DND-41 (cell line): ENCODE data around the gene SLC31A1.

Experiments
- ATAC-seq: fragments of 200-7000 bp; cut with Tn5 transposase; 3 replicates; pipeline ENCODE4 v1.9.1; 2021; ENCODE audit warnings: low read depth; ENCODE audit not compliant: insufficient read depth
- DNase-seq: peaks from one replicate; pipeline ENCODE4 v3.0.0-alpha.2; 2020
- H2AFZ ChIP-seq: 2 replicates; pipeline ENCODE4 v1.6.0; 2012; ENCODE audit warnings: low read depth, low read length
- H3K27ac ChIP-seq: 2 replicates; pipeline ENCODE4 v1.5.1; 2012; ENCODE audit warnings: low read length, inconsistent platforms
- H3K27me3 ChIP-seq: fragments of 200-600 bp; sonication (generic); 2 replicates; pipeline ENCODE4 v1.6.0; 2012; ENCODE audit warnings: low read length, mild to moderate bottlenecking, inconsistent platforms; ENCODE audit not compliant: insufficient read depth, poor library complexity
- H3K36me3 ChIP-seq: 2 replicates; pipeline ENCODE4 v1.5.1; 2012; ENCODE audit warnings: low read length, inconsistent platforms; ENCODE audit not compliant: insufficient read depth
- H3K4me1 ChIP-seq: 2 replicates; pipeline ENCODE4 v1.5.1; 2012; ENCODE audit warnings: mild to moderate bottlenecking, low read length; ENCODE audit not compliant: insufficient read depth
- H3K4me2 ChIP-seq: 2 replicates; pipeline ENCODE4 v1.6.0; 2012; ENCODE audit warnings: mild to moderate bottlenecking, moderate library complexity, low read length, inconsistent platforms; ENCODE audit not compliant: insufficient read depth
- H3K4me3 ChIP-seq, 2 experiments: fragments of 200-600 bp in 1 of 2; shearing (Covaris generic) in 1 of 2; 2 replicates each; pipeline ENCODE4 v1.5.1; 2012 to 2016; ENCODE audit warnings: inconsistent platforms in 2 of 2, low read length in 2 of 2, mild to moderate bottlenecking in 2 of 2, low read depth in 1 of 2, moderate library complexity in 1 of 2
- H3K79me2 ChIP-seq: 2 replicates; pipeline ENCODE4 v1.6.0; 2012; ENCODE audit warnings: low read length, inconsistent platforms; ENCODE audit not compliant: insufficient read depth
- H3K9ac ChIP-seq: 2 replicates; pipeline ENCODE4 v1.6.0; 2012; ENCODE audit warnings: low read depth, mild to moderate bottlenecking, inconsistent platforms, low read length, moderate library complexity
- H3K9me3 ChIP-seq: 2 replicates; pipeline ENCODE4 v1.5.1; 2012; ENCODE audit warnings: low read length, moderate library complexity, mild to moderate bottlenecking, inconsistent platforms; ENCODE audit not compliant: insufficient read depth, severe bottlenecking
- H4K20me1 ChIP-seq: 2 replicates; pipeline ENCODE4 v1.6.0; 2012; ENCODE audit warnings: low read length; ENCODE audit not compliant: insufficient read depth
- CTCF ChIP-seq: IDR thresholded peaks from 2 replicates; pipeline ENCODE4 v1.5.1; 2012; ENCODE audit warnings: borderline replicate concordance, low read length, moderate library complexity, mild to moderate bottlenecking; ENCODE audit not compliant: poor library complexity, severe bottlenecking; ENCODE audit errors: extremely low read depth
- EZH2 ChIP-seq: IDR thresholded peaks from 3 replicates; pipeline ENCODE4 v1.6.1; 2012; ENCODE audit warnings: borderline replicate concordance, low read depth, mild to moderate bottlenecking, moderate library complexity, low read length, inconsistent platforms; ENCODE audit not compliant: severe bottlenecking

SLC31A1 gene

GRCh38 chr9:113281356-113281755, 60.0 kb downstream of the SLC31A1 start:
- peaks cover 22% of the 10 kb centered on the region for H3K79me2 ChIP-seq
- H3K4me1 ChIP-seq = peaks cover 20% of the 10 kb centered on the region
- no peaks in the 10 kb centered on the region for H3K9me3 ChIP-seq
- ATAC-seq (no peak), DNase-seq (no peak)
- no peak overlapping the region for H2AFZ ChIP-seq
- TF ChIP-seq CTCF = no peak
- no peak for TF ChIP-seq EZH2
- H4K20me1 ChIP-seq = peaks cover 8% of the 10 kb centered on the region; the same call in 1 of the 2 replicates
- no peak overlapping the region for H3K4me2 ChIP-seq
- H3K4me3 ChIP-seq = no peak overlapping the region
- H3K27ac ChIP-seq = no peak overlapping the region
- peaks cover 89% of the 10 kb centered on the region for H3K36me3 ChIP-seq
- H3K9ac ChIP-seq = no peak overlapping the region
- H3K27me3 ChIP-seq = no peaks in the 10 kb centered on the region

DNA sequence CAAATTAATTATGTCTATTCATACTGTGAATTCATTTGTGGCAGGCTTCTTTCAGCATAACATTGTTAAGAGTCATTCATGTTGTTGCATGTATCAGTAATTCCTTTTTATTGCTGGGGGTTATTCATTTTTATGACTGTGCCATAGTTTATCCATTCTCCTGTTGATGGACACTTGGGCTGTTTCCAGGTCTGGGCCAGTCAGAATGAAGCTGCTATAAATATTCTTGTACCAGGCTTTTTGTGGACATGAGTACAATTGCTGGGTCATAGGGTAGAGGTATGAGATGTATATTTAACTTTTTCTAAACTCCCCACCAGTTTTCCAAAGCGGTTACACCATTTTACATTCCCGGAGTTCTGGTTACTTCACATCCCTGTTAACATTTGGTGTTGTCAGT, 67.7 kb downstream of the SLC31A1 start:
- no peak for ATAC-seq
- no peak for DNase-seq
- Histone ChIP-seq H3K36me3 (peaks cover 89% of the 10 kb centered on the region), H3K4me1 (no peaks in the 10 kb centered on the region), H3K27me3 (no peaks in the 10 kb centered on the region), H4K20me1 (0 out of 2 replicates have a peak, but pooled peaks cover 3% of the 10 kb centered on the region), H3K4me3 (no peak overlapping the region), H3K4me2 (no peak overlapping the region), H2AFZ (no peak overlapping the region), H3K27ac (no peak overlapping the region), H3K9ac (no peak overlapping the region), H3K9me3 (no peaks in the 10 kb centered on the region), H3K79me2 (no peaks in the 10 kb centered on the region)
- TF ChIP-seq CTCF (no peak), EZH2 (no peak)

DNA sequence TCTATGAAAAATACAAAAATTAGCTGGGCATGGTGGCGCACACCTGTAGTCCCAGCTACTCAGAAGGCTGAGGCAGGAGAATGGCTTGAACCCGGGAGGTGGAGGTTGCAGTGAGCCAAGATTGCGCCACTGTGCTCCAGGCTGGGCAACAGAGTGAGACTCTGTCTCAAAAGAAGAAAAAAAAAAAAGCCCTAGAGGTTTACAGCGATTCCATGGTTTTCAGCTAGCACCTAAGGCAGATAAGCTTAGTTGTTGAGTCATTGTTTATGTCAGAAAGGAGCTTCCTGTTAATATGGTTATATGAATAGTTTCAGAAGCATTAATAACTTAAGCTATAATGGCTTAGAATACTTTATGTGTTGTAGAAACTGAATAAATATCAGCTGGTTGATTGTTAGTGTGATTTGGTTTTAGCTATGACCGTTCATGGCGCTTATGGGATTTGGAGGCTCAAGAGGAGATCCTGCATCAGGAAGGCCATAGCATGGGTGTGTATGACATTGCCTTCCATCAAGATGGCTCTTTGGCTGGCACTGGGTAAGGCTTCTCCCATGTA, 68.8 kb downstream of the SLC31A1 start:
- Histone ChIP-seq H3K4me3 (no peak overlapping the region), H3K79me2 (no peaks in the 10 kb centered on the region), H3K36me3 (peaks cover 78% of the 10 kb centered on the region), H3K9me3 (no peaks in the 10 kb centered on the region), H3K4me1 (no peaks in the 10 kb centered on the region), H4K20me1 (0 out of 2 replicates have a peak, but pooled peaks cover 3% of the 10 kb centered on the region), H3K27ac (no peak overlapping the region), H3K4me2 (no peak overlapping the region), H3K9ac (no peak overlapping the region), H2AFZ (no peak overlapping the region), H3K27me3 (no peaks in the 10 kb centered on the region)
- TF ChIP-seq EZH2 (no peak), CTCF (no peak)
- DNase-seq (no peak), ATAC-seq (no peak)
